ENCODE data around the gene COG4.
A peak's percentile ranks its signal among the peaks of the same experiment; 100 is the strongest.
"Not testable (repeated sequence)": the region's sequence is repeated elsewhere in the genome, so short reads cannot be mapped to it uniquely, and the experiment has no call there.

COG4 gene

GRCh38 chr16:70468776-70469525 is 54.4 kb downstream of the COG4 start:
- DNase-seq: no peak
- in situ Hi-C loops (cut with HindIII; ENCODE audit: low pct_ligation_motif_present, low pct_unique_long_range_greater_than_20kb, low sequenced_read_pairs): no loop called here

- in situ Hi-C loops (cut with HindIII; ENCODE audit: low pct_ligation_motif_present, low pct_unique_long_range_greater_than_20kb, low sequenced_read_pairs): no loop called here
- no peak for DNase-seq
These were observed 55.7 kb downstream of the COG4 start for GRCh38 chr16:70467608-70468007.

GRCh38 chr16:70467113-70467512 is 56.2 kb downstream of the COG4 start:
- no peak for DNase-seq
- in situ Hi-C loops (cut with HindIII; ENCODE audit: low pct_ligation_motif_present, low pct_unique_long_range_greater_than_20kb, low sequenced_read_pairs): no loop called here

GRCh38 chr16:70466805-70467076 is 56.6 kb downstream of the COG4 start:
- in situ Hi-C loops (cut with HindIII; ENCODE audit: low pct_ligation_motif_present, low pct_unique_long_range_greater_than_20kb, low sequenced_read_pairs): no loop called here
- no peak for DNase-seq

GRCh38 chr16:70465999-70466804 is 57.2 kb downstream of the COG4 start:
- in situ Hi-C loops (cut with HindIII; ENCODE audit: low pct_ligation_motif_present, low pct_unique_long_range_greater_than_20kb, low sequenced_read_pairs): no loop called here

GRCh38 chr16:70463235-70463634 is 60.1 kb downstream of the COG4 start:
- no peak for DNase-seq
- in situ Hi-C loops (cut with HindIII; ENCODE audit: low pct_ligation_motif_present, low pct_unique_long_range_greater_than_20kb, low sequenced_read_pairs): no loop called here

More at GRCh38 chr16:70465999-70466804, 57.2 kb downstream of the COG4 start:
- DNase-seq: no peak

GRCh38 chr16:70460737-70461261 is 62.6 kb downstream of the COG4 start:
- no peak for DNase-seq
- in situ Hi-C loops (cut with HindIII; ENCODE audit: low pct_ligation_motif_present, low pct_unique_long_range_greater_than_20kb, low sequenced_read_pairs): no loop called here

- in situ Hi-C loops (cut with HindIII; ENCODE audit: low pct_ligation_motif_present, low pct_unique_long_range_greater_than_20kb, low sequenced_read_pairs): no loop called here
- no peak for DNase-seq
These were observed 65.7 kb downstream of the COG4 start for GRCh38 chr16:70457446-70458166.

GRCh38 chr16:70455910-70456309 is 67.4 kb downstream of the COG4 start:
- DNase-seq: no peak
- in situ Hi-C loops (cut with HindIII; ENCODE audit: low pct_ligation_motif_present, low pct_unique_long_range_greater_than_20kb, low sequenced_read_pairs): no loop called here

GRCh38 chr16:70454222-70455034 is 68.9 kb downstream of the COG4 start, which contains the start of gene FCSK:
Gene FCSK, plus strand, starts transcription at chr16:70454595. Its CDS starts 8,596 bp downstream, at chr16:70463191.
- in situ Hi-C loops (cut with HindIII; ENCODE audit: low pct_ligation_motif_present, low pct_unique_long_range_greater_than_20kb, low sequenced_read_pairs): no loop called here
- peak; percentile 77 for DNase-seq

GRCh38 chr16:70453892-70454221 is 69.5 kb downstream of the COG4 start:
- in situ Hi-C loops (cut with HindIII; ENCODE audit: low pct_ligation_motif_present, low pct_unique_long_range_greater_than_20kb, low sequenced_read_pairs): no loop called here
- no peak for DNase-seq

- no peak for DNase-seq
These were observed 70.0 kb downstream of the COG4 start for GRCh38 chr16:70453117-70453891.

GRCh38 chr16:70451004-70451340 is 72.4 kb downstream of the COG4 start:
- in situ Hi-C loops (cut with HindIII; ENCODE audit: low pct_ligation_motif_present, low pct_unique_long_range_greater_than_20kb, low sequenced_read_pairs); DNase-seq: not testable (repeated sequence)

More at GRCh38 chr16:70453117-70453891, 70.0 kb downstream of the COG4 start:
- in situ Hi-C loops (cut with HindIII; ENCODE audit: low pct_ligation_motif_present, low pct_unique_long_range_greater_than_20kb, low sequenced_read_pairs): no loop called here

- DNase-seq; in situ Hi-C loops (cut with HindIII; ENCODE audit: low pct_ligation_motif_present, low pct_unique_long_range_greater_than_20kb, low sequenced_read_pairs): not testable (repeated sequence)
These were observed 73.0 kb downstream of the COG4 start for GRCh38 chr16:70450142-70451003.

- in situ Hi-C loops (cut with HindIII; ENCODE audit: low pct_ligation_motif_present, low pct_unique_long_range_greater_than_20kb, low sequenced_read_pairs): no loop called here
- DNase-seq: no peak
These were observed 75.3 kb downstream of the COG4 start for GRCh38 chr16:70448075-70448474.

- in situ Hi-C loops (cut with HindIII; ENCODE audit: low pct_ligation_motif_present, low pct_unique_long_range_greater_than_20kb, low sequenced_read_pairs): no loop called here
- DNase-seq: no peak
These were observed 78.9 kb downstream of the COG4 start for GRCh38 chr16:70444249-70445063.
